ENCODE measurements around the gene CATSPERZ. TPM values are rescaled to one million over a fixed set of nuclear protein-coding genes. Genes with fewer than 3 reads are reported as not detected.

Gene CATSPERZ
- total and polyA plus RNA-seq, 9 of the 15 experiments (the other 6 are each of a cell fraction or from before 2014, with no cell fraction given): 0.86 to 8.5 (median 3.5) TPM

DNA sequence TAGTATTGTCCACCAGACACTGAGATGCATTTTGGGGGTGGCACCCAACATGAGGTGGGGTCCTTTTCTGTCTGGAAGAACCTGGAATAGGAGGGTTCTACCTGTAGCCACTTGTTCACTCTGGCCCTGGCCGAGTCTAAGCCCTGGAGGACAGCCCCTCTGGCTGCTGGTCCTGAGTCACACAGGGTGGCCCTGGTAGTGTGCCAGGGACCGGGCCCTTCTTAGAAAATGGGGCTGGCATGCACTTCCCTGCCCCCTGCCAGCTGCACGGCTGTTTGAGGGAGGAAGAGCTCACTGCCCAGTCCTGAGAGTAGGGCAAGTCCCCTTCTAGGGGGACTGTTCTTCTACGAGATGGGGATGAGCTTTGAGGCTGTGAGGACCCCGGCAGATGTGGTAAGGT lies 46.7 kb upstream of the CATSPERZ start:
- no peaks in the 10 kb centered on the region for H3K9me1 ChIP-seq (ENCODE audit: control insufficient read depth, insufficient read depth, low read length)
- no peaks in the 10 kb centered on the region for H3K9me3 ChIP-seq (replicated peaks; ENCODE audit: control insufficient read depth, insufficient read depth, low read depth, low read length)
- no peak overlapping the region for H3K4me2 ChIP-seq (ENCODE audit: insufficient read depth, low read length)
- ChIA-PET CTCF (ENCODE audit: low intra/inter-chr PET ratio) (no interaction called here), POLR2A (interaction anchor here (0.5 to 0.7 kb wide), 3 partner anchors 8 to 294 kb away, joined by 3 to 5 read pairs (median 4); no protein-coding TSS in a partner anchor)
- TF ChIP-seq POLR2G (IDR thresholded peaks at IDR 0.05; ENCODE audit: low read depth, low read length) (no peak), ZFX (CRISPR knock-in tag; IDR thresholded peaks at IDR 0.05) (no peak), TAL1 (IDR thresholded peaks at IDR 0.05) (no peak), HDAC6 (IDR thresholded peaks at IDR 0.05; ENCODE audit: low read depth, low read length) (no peak), STAT5A (IDR thresholded peaks at IDR 0.05; ENCODE audit: borderline replicate concordance, low read length) (no peak), RNF2 (IDR thresholded peaks at IDR 0.05) (no peak), MXI1 (IDR thresholded peaks at IDR 0.05; ENCODE audit: low read depth, low read length) (no peak), ZNF551 (CRISPR knock-in tag; IDR thresholded peaks at IDR 0.05) (no peak), ZNF263 (CRISPR knock-in tag; IDR thresholded peaks at IDR 0.05; ENCODE audit: borderline replicate concordance) (no peak), RAD51 (IDR thresholded peaks at IDR 0.05; ENCODE audit: borderline replicate concordance, low read depth) (no peak), PYGO2 (tag; IDR thresholded peaks at IDR 0.05) (no peak), TFAM (CRISPR knock-in tag; conservative IDR thresholded peaks at IDR 0.05) (no peak), ZNF146 (CRISPR knock-in tag; IDR thresholded peaks at IDR 0.05; ENCODE audit: unreplicated experiment) (no peak)
- TF ChIP-seq, protein P1, sequence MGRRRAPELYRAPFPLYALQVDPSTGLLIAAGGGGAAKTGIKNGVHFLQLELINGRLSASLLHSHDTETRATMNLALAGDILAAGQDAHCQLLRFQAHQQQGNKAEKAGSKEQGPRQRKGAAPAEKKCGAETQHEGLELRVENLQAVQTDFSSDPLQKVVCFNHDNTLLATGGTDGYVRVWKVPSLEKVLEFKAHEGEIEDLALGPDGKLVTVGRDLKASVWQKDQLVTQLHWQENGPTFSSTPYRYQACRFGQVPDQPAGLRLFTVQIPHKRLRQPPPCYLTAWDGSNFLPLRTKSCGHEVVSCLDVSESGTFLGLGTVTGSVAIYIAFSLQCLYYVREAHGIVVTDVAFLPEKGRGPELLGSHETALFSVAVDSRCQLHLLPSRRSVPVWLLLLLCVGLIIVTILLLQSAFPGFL (CRISPR knock-in tag; IDR thresholded peaks at IDR 0.05): no peak
- TF ChIP-seq, protein P2, sequence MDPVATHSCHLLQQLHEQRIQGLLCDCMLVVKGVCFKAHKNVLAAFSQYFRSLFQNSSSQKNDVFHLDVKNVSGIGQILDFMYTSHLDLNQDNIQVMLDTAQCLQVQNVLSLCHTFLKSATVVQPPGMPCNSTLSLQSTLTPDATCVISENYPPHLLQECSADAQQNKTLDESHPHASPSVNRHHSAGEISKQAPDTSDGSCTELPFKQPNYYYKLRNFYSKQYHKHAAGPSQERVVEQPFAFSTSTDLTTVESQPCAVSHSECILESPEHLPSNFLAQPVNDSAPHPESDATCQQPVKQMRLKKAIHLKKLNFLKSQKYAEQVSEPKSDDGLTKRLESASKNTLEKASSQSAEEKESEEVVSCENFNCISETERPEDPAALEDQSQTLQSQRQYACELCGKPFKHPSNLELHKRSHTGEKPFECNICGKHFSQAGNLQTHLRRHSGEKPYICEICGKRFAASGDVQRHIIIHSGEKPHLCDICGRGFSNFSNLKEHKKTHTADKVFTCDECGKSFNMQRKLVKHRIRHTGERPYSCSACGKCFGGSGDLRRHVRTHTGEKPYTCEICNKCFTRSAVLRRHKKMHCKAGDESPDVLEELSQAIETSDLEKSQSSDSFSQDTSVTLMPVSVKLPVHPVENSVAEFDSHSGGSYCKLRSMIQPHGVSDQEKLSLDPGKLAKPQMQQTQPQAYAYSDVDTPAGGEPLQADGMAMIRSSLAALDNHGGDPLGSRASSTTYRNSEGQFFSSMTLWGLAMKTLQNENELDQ (CRISPR knock-in tag; IDR thresholded peaks at IDR 0.05; ENCODE audit: borderline replicate concordance): no peak
- TF ChIP-seq, protein P3, sequence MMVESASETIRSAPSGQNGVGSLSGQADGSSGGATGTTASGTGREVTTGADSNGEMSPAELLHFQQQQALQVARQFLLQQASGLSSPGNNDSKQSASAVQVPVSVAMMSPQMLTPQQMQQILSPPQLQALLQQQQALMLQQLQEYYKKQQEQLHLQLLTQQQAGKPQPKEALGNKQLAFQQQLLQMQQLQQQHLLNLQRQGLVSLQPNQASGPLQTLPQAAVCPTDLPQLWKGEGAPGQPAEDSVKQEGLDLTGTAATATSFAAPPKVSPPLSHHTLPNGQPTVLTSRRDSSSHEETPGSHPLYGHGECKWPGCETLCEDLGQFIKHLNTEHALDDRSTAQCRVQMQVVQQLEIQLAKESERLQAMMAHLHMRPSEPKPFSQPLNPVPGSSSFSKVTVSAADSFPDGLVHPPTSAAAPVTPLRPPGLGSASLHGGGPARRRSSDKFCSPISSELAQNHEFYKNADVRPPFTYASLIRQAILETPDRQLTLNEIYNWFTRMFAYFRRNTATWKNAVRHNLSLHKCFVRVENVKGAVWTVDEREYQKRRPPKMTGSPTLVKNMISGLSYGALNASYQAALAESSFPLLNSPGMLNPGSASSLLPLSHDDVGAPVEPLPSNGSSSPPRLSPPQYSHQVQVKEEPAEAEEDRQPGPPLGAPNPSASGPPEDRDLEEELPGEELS (CRISPR knock-in tag; IDR thresholded peaks at IDR 0.05; ENCODE audit: borderline replicate concordance): no peak
- TF ChIP-seq, protein P4, sequence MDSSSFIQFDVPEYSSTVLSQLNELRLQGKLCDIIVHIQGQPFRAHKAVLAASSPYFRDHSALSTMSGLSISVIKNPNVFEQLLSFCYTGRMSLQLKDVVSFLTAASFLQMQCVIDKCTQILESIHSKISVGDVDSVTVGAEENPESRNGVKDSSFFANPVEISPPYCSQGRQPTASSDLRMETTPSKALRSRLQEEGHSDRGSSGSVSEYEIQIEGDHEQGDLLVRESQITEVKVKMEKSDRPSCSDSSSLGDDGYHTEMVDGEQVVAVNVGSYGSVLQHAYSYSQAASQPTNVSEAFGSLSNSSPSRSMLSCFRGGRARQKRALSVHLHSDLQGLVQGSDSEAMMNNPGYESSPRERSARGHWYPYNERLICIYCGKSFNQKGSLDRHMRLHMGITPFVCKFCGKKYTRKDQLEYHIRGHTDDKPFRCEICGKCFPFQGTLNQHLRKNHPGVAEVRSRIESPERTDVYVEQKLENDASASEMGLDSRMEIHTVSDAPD (CRISPR knock-in tag; IDR thresholded peaks at IDR 0.05): no peak
- no peak for ATAC-seq
- no peak overlapping the region for H3K4me3 ChIP-seq
- H3K36me3 ChIP-seq (ENCODE audit: control insufficient read depth, insufficient read depth, low read length): peaks cover 47% of the 10 kb centered on the region; the same call in 2 of the 3 replicates
- DNase-seq (ENCODE audit: extremely low read depth in 1 of 4, low spot score in 3 of 4): no peak
- no peak overlapping the region for H3K27ac ChIP-seq (ENCODE audit: extremely low read depth, low read depth, low read length)
- no peak for FAIRE-seq
- in situ Hi-C loops (cut with MboI) (no loop called here), intact Hi-C loops (cut with micrococcal nuclease) (no loop called here)
- no peak overlapping the region for H2AFZ ChIP-seq (ENCODE audit: low read depth, low read length)
- no TSS peak for BruUV-seq (replicated peaks)
- peaks cover 21 to 78% of the 10 kb centered on the region in 2 experiments for H3K4me1 ChIP-seq (replicated peaks in 1 of 2; ENCODE audit: control insufficient read depth in 2 of 2, insufficient read depth in 2 of 2, low read length in 2 of 2)
- WGBS (ENCODE audit: insufficient coverage, low coverage, missing lambda C conversion rate): 88% methylated on average over 5 of the region's 5 CpGs
- H3K79me2 ChIP-seq (ENCODE audit: control insufficient read depth, insufficient read depth, low read length): peaks cover 27% of the 10 kb centered on the region
- H3K27me3 ChIP-seq (ENCODE audit: control insufficient read depth in 2 of 2, insufficient read depth in 2 of 2, low read length in 2 of 2): no peaks in the 10 kb centered on the region
- 0 out of 4 replicates have a peak overlapping the region, but pooled peaks of 1 of the 2 experiments have one; percentile 53 for H3K9ac ChIP-seq (ENCODE audit: insufficient read depth in 1 of 2, low read depth in 2 of 2, low read length in 2 of 2)
- H4K20me1 ChIP-seq (replicated peaks; ENCODE audit: control insufficient read depth, insufficient read depth, low read length): peaks cover 7% of the 10 kb centered on the region
